Epithelial cell of esophagus (primary cell): ENCODE results near the gene CDKL2.
A peak's percentile ranks its signal among the peaks of the same experiment; 100 is the strongest.

Source experiments
- DNase-seq: peaks from one replicate; pipeline ENCODE4 v3.0.0; 2010; ENCODE audit warnings: low read depth
- H3K4me3 ChIP-seq: 2 replicates; pipeline ENCODE4 v1.5.1; 2011; ENCODE audit warnings: mild to moderate bottlenecking, low read length, control low read depth
- TF ChIP-seq, protein P1 (sequence below): IDR thresholded peaks from 2 replicates; pipeline ENCODE4 v1.5.1; 2011; ENCODE audit warnings: low read depth, mild to moderate bottlenecking, low read length, control low read depth, inconsistent platforms; ENCODE audit not compliant: insufficient read depth; ENCODE audit errors: missing control alignments

The CDKL2 gene

DNA sequence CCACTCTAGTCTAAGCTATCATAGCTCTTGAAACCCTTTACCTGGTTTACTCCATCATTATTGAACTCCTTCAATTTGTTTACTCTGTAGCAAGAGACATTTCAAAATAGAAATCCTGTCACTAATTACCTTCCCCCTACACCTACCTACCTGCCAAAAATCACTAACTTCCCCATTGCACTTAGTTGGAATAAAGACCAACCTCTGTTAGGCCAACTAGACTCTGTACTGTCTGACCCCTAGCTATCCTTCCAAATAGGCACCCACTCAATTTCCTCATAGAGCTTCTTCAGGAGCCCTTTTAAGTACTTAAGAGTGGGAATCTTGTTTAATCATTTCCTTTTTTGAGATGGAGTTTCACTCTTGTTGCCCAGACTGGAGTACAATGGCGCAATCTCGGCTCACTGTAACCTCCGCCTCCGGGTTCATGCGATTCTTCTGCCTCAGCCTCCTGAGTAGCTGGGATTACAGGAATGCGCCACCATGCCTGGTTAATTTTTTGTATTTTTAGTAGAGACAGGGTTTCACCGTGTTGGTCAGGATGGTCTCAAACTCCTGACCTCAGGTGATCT, 8.9 kb upstream of the CDKL2 start:
- no peak overlapping the region for H3K4me3 ChIP-seq
- no peak for DNase-seq
- TF ChIP-seq, protein P1, sequence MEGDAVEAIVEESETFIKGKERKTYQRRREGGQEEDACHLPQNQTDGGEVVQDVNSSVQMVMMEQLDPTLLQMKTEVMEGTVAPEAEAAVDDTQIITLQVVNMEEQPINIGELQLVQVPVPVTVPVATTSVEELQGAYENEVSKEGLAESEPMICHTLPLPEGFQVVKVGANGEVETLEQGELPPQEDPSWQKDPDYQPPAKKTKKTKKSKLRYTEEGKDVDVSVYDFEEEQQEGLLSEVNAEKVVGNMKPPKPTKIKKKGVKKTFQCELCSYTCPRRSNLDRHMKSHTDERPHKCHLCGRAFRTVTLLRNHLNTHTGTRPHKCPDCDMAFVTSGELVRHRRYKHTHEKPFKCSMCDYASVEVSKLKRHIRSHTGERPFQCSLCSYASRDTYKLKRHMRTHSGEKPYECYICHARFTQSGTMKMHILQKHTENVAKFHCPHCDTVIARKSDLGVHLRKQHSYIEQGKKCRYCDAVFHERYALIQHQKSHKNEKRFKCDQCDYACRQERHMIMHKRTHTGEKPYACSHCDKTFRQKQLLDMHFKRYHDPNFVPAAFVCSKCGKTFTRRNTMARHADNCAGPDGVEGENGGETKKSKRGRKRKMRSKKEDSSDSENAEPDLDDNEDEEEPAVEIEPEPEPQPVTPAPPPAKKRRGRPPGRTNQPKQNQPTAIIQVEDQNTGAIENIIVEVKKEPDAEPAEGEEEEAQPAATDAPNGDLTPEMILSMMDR = no peak

DNA sequence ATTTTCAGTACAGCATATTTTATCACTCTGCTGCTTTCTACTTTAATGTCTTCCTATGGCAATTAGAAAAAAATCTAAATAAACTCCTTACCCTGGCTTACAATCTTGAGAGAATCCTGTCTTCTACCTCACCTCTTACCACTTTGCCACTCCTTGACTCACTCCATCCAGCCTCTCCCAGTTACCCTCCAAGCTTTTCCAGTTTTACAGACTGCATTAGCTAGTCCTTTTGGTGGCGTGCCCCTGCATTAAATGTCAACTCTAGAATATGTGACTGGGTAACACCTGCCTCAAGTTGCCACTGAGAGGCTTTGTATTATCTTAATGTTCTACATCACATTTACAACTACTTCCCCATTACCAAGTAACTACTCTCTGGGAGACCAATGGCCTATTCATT, 7.5 kb upstream of the CDKL2 start:
- no peak overlapping the region for H3K4me3 ChIP-seq
- DNase-seq = peak; percentile 35
- TF ChIP-seq, protein P1 = no peak

DNA sequence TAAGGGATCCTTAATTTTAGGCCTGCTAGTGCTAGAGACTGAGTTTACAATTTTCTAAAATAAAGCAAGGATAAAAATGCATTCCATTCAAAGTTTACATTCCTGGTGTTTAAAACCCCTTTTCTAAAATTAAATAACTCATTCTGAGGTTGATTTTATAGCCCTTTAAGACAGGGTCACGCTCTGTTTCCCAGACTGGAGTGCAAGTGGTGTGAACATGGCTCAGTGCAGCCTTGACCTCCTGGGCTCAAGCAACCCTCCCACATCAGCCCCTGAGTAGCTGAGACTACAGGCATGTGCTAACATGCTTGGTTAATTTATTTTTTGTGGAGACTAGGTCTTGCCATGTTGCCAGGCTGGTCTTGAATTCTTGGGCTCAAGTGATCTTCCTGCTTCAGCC, 6.8 kb upstream of the CDKL2 start:
- DNase-seq = peak; percentile 29
- TF ChIP-seq, protein P1 = no peak
- no peak overlapping the region for H3K4me3 ChIP-seq

DNA sequence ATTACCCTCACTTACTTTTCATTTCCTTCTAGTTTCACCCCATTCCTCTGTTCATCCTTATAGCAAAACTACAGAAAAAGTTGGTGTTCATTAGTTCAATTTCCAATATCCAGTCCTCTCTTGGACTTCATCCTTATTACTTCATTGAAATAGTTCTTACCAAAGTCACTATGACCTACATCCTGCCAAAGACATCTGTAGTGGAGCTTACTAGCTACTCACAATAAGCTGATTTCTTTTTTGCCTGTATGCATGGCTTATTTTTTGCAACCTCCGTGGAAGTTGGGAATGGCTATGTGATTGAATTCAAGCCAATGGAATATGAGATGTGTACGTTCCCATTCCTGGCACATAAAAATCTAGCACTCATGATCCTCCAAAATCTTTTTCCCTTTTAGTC, 4.6 kb upstream of the CDKL2 start:
- H3K4me3 ChIP-seq = no peak overlapping the region
- TF ChIP-seq, protein P1 = no peak
- no peak for DNase-seq

DNA sequence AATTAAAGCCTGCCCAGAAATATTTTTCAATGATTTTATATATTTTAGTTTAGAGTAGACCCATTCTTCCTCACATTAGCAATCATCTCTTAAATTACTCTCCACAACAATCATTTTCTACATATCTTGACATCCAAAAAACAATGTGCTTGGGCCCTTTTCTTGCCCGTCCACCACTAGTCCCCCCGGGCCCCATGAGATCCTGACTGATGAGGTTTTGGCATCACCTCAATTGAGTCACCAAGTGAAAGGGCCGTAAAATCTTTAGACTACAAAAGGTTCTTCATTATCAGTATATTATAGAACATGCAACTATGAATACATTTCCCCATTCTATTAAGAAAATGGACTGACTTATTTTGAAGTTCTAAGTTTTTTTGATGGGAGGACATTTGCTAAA, 4.0 kb upstream of the CDKL2 start:
- TF ChIP-seq, protein P1 = no peak
- H3K4me3 ChIP-seq = no peak overlapping the region
- DNase-seq = no peak

DNA sequence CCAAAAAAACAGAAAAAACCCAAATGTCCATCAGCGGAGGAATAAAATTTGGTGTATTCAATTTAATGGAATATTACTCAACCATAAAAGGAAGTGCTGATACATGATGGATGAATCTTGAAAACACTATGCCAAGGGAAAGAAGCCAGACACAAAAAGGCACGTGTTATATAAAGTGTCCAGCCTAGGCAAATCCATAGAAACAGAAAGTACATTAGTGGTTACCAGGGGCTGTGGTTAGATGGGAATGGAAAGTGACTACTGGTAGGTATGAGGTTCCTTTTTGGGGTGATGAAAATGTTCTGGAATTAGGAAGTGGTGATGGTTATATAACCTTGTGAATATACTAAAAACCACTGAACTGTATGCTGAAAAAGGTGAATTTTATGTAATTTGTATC, 3.5 kb upstream of the CDKL2 start:
- DNase-seq = no peak
- TF ChIP-seq, protein P1 = no peak
- no peak overlapping the region for H3K4me3 ChIP-seq

DNA sequence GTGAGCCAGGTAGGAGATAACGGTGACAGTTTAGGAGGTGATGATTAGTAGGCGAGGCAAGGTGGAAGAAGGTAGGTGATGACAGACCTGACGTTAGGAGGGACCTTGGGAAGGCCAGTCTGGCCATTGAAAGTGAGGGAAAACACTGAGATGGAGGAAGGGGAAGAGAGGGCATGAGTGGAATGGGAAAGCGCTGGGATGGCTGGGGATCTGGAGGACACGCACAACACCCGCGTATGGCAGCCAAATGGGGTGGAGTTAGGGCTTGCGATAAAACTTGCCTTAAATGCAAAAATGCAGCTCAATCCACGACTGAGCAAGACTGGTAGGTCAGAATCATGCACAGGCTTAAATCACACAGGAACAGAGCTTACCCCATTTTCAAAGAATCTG, 605 bp upstream of the CDKL2 start:
- TF ChIP-seq, protein P1 = no peak
- DNase-seq = no peak
- peak overlapping the region; percentile 50 for H3K4me3 ChIP-seq
